Prostate gland (tissue), 2 donors: ENCODE data around the gene ZBTB21. TPM values are rescaled to one million over a fixed set of nuclear protein-coding genes. Genes with fewer than 3 reads are reported as not detected.

ENCODE experiments used
- DNase-seq: peaks from one replicate; pipeline ENCODE4 v3.0.0-alpha.2; 2019; ENCODE audit warnings: low spot score
- H3K27ac ChIP-seq, 2 donors: fragments of 200-600 bp; sonication (generic); 2 replicates each; pipeline ENCODE4 v1.5.1; 2017 to 2019
- H3K27me3 ChIP-seq: fragments of 200-600 bp; sonication (generic); replicated peaks from 2 replicates; pipeline ENCODE4 v1.5.1; 2019; ENCODE audit not compliant: insufficient read depth
- H3K36me3 ChIP-seq, 2 donors: fragments of 200-600 bp; sonication (generic); 1 replicate in 1 of 2; 2 replicates in 1 of 2; pipeline versions ENCODE4 v1.5.1 to v1.8.1; 2017 to 2019
- H3K4me1 ChIP-seq: fragments of 200-600 bp; sonication (generic); replicated peaks from 2 replicates; pipeline ENCODE4 v1.5.1; 2019
- H3K4me3 ChIP-seq, 2 donors: fragments of 200-600 bp; sonication (generic); 2 replicates each; pipeline ENCODE4 v1.5.1; 2017 to 2019
- H3K9me3 ChIP-seq: fragments of 200-600 bp; sonication (generic); 2 replicates; pipeline ENCODE4 v1.5.1; 2017
- POLR2A ChIP-seq: fragments of 450-650 bp; IDR thresholded peaks from one replicate; pipeline ENCODE4 v1.6.1; 2016; ENCODE audit warnings: antibody characterized with exemption, mild to moderate bottlenecking
- POLR2AphosphoS5 ChIP-seq: sonication (generic); formaldehyde crosslinking; IDR thresholded peaks from one replicate; pipeline ENCODE4 v1.6.1; 2017; ENCODE audit warnings: antibody characterized with exemption
- WGBS: methylation state at CpG from one replicate; pipeline ENCODE4 v1.1.5; 2018; 5-methylcytosine and 5-hydroxymethylcytosine counted together
- intact Hi-C: fragments of 100-400 bp; cut with DNase I; formaldehyde crosslinking; loops from one replicate; pipeline ENCODE4 v1.14.2; 2022
- total RNA-seq, 2 donors: library from RNA; depleted of rRNA; stranded (reverse); fragments of >200 nt; gene quantifications; one replicate each; pipeline ENCODE4 v1.1.0, GENCODE V29; 2016
- TF ChIP-seq, protein P1 (sequence below), 4 experiments: fragments of 200-600 bp in 2 of 4; fragments of 450-650 bp in 2 of 4; sonication (generic) in 2 of 4; IDR thresholded peaks; 1 replicate in 3 of 4; 2 replicates in 1 of 4; pipeline ENCODE4 v1.5.1; 2016 to 2019; ENCODE audit warnings: antibody characterized with exemption in 4 of 4, mild to moderate bottlenecking in 2 of 4, moderate library complexity in 2 of 4

ZBTB21 gene
- total RNA-seq, 2 donors from 2014 or later = 12.3 to 13.6 TPM

- DNase-seq = no peak
- H3K4me1 ChIP-seq = no peaks in the 10 kb centered on the region
- TF ChIP-seq, protein P1, sequence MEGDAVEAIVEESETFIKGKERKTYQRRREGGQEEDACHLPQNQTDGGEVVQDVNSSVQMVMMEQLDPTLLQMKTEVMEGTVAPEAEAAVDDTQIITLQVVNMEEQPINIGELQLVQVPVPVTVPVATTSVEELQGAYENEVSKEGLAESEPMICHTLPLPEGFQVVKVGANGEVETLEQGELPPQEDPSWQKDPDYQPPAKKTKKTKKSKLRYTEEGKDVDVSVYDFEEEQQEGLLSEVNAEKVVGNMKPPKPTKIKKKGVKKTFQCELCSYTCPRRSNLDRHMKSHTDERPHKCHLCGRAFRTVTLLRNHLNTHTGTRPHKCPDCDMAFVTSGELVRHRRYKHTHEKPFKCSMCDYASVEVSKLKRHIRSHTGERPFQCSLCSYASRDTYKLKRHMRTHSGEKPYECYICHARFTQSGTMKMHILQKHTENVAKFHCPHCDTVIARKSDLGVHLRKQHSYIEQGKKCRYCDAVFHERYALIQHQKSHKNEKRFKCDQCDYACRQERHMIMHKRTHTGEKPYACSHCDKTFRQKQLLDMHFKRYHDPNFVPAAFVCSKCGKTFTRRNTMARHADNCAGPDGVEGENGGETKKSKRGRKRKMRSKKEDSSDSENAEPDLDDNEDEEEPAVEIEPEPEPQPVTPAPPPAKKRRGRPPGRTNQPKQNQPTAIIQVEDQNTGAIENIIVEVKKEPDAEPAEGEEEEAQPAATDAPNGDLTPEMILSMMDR (IDR thresholded peaks at IDR 0.05) = no peak
- TF ChIP-seq POLR2A (no peak), POLR2AphosphoS5 (no peak)
- no peaks in the 10 kb centered on the region for H3K36me3 ChIP-seq
- 78% methylated on average over 8 of the region's 8 CpGs for WGBS
- H3K27ac ChIP-seq = no peak overlapping the region
- no peaks in the 10 kb centered on the region for H3K9me3 ChIP-seq
- intact Hi-C loops = no loop called here
- H3K4me3 ChIP-seq = no peak overlapping the region
- H3K27me3 ChIP-seq = no peaks in the 10 kb centered on the region
Observed at GRCh38 chr21:41976611-41977010, 33.5 kb downstream of the ZBTB21 start.

DNA sequence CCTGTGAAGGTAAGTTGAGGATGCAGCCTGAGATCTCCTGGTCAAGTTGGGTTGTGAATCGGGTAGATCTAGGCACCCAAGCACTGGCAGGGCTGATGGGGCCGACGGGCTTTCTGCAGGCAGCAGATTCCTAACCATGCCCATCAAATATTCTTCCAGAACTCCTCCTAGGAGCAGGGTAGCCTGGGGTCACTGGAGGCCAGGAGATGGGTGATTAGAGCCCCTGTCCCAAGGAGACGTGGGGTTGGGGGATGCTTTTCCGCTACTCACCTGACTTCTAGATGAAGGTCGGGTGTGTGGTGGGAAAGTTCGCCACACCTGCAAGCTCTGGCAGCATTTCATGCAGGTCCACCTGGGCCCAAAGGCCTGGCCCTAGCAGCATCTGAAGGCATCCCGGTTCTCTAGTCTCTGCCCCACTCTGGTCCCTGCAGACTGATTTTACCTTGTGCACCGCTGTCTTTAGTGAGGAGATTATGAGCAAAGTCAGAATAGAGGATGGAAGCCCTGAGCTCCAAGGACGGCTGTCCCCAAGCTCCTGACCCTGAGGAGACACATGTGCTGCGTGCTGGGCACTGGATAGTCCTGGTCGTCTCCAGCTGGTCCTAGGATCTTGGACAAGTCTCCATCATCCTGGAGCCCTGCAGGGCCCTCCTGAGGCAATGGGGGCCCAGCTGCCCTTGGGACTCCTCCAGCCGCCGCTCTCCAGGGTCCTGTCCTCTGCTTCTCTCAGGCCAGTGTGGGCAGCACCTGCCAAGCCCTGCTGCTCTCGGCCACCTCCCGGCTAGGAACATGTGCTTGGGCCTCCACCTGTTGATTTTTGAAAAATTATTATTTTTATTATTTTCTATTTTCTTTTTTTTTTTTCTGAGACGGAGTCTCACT lies 34.5 kb downstream of the ZBTB21 start:
- no peak for DNase-seq

DNA sequence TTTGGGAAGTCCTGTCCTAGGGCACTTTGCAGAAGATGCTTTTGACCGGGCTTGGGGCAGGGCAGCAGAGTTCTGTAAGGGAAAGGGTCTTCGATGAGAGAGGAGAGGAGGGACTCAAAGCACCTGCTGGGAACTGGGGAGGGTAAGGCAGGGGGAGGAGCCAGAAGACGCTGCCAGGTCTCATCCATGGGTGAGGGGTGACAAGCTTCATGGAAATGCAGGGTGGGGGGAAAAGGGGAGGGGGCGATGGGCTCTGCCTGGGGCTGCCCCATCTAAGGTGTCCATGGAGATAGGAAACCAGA lies 35.5 kb downstream of the ZBTB21 start:
- TF ChIP-seq POLR2A (no peak), POLR2AphosphoS5 (no peak)
- TF ChIP-seq, protein P1 (IDR thresholded peaks at IDR 0.05) = no peak
- no peak overlapping the region for H3K4me3 ChIP-seq
- H3K36me3 ChIP-seq = no peaks in the 10 kb centered on the region
- intact Hi-C loops = no loop called here
- WGBS = 91% methylated on average over 4 of the region's 4 CpGs
- no peaks in the 10 kb centered on the region for H3K9me3 ChIP-seq
- H3K27ac ChIP-seq = no peak overlapping the region
- DNase-seq = no peak
- H3K4me1 ChIP-seq = no peaks in the 10 kb centered on the region
- no peaks in the 10 kb centered on the region for H3K27me3 ChIP-seq

More for the DNA sequence above, 34.5 kb downstream of the ZBTB21 start:
- no peak for TF ChIP-seq POLR2A
- TF ChIP-seq, protein P1 (IDR thresholded peaks at IDR 0.05) = no peak
- no peak for TF ChIP-seq POLR2AphosphoS5
- 95% methylated on average over 17 of the region's 17 CpGs for WGBS
- intact Hi-C loops = no loop called here
- Histone ChIP-seq H3K4me1 (no peaks in the 10 kb centered on the region), H3K36me3 (no peaks in the 10 kb centered on the region), H3K27ac (no peak overlapping the region), H3K9me3 (no peaks in the 10 kb centered on the region), H3K27me3 (no peaks in the 10 kb centered on the region), H3K4me3 (no peak overlapping the region)

DNA sequence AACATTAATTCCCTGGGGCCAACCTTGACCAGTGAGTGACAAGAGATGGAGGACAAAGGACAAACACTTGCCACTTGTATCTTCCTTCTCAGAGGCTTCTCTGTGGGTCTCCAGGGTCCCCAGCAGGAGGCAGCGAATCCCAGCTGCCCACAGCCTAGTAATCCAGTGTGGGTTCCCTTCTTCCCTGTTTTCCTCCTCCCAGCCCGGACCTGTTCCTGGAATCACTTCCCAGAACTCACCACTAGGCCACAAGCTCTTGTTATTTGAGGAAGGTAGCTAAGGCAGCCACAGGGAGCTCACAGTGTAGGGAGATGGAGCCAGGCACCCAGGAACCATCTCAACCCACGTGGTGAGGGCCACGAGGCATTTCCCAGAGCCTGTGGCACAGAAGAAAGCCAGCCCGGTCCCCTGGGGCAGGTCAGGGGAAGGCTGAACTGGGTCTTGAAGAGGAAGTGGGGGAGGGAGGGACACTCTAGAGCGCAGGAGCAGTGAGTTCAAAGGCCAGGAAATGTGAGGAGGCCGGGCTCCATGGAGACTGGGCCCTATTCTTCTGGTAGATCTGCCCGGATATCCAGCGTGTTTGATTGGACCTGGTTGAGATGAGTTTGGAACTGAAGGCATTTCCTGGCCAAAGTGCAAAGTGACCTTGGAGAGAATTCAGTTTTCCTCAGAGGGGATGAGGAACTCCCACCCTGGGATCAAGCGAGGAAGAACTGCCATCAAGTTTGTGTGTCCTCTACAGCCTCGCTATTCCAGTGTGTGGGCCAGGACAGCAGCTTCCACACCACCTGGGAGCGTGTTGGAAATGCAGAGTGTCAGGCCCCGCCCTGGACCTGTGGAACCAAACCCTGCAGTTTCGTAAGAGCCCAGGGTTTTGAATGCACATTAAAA lies 36.1 kb downstream of the ZBTB21 start:
- H3K4me3 ChIP-seq = no peak overlapping the region
- H3K4me1 ChIP-seq = no peaks in the 10 kb centered on the region
- no peak for DNase-seq
- H3K27ac ChIP-seq = no peak overlapping the region
- H3K27me3 ChIP-seq = no peaks in the 10 kb centered on the region
- intact Hi-C loops = no loop called here
- no peaks in the 10 kb centered on the region for H3K9me3 ChIP-seq
- H3K36me3 ChIP-seq = no peaks in the 10 kb centered on the region
- TF ChIP-seq, protein P1 (IDR thresholded peaks at IDR 0.05) = no peak
- TF ChIP-seq POLR2AphosphoS5 = no peak
- no peak for TF ChIP-seq POLR2A
- 83% methylated on average over 14 of the region's 14 CpGs for WGBS
